Fibroblast of skin of back (primary cell): Measurements from ENCODE around the gene RGS1.

ENCODE experiments used
- DNase-seq: peaks from one replicate; pipeline ENCODE4 v3.0.0-alpha.2; 2013

Gene RGS1

DNA sequence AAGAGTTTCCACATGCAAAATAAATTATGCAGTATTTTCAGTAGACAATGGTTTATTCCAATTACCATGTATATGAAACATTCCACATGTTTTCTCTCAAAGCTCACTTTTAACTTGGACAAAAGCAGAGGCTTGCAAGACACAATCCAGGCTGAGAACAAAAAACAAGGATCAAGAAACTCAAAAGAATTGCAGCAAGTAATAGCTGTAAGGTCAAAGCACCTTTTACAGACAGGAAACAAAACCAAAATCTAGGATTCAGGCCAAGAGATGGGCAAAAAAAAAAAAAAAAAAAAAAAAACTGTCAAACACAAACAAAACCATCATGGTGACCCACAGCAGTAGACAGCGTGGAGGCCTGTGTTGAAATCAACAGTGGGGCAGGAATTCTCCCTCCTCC is 9.3 kb downstream of the RGS1 start:
- DNase-seq = no peak

DNA sequence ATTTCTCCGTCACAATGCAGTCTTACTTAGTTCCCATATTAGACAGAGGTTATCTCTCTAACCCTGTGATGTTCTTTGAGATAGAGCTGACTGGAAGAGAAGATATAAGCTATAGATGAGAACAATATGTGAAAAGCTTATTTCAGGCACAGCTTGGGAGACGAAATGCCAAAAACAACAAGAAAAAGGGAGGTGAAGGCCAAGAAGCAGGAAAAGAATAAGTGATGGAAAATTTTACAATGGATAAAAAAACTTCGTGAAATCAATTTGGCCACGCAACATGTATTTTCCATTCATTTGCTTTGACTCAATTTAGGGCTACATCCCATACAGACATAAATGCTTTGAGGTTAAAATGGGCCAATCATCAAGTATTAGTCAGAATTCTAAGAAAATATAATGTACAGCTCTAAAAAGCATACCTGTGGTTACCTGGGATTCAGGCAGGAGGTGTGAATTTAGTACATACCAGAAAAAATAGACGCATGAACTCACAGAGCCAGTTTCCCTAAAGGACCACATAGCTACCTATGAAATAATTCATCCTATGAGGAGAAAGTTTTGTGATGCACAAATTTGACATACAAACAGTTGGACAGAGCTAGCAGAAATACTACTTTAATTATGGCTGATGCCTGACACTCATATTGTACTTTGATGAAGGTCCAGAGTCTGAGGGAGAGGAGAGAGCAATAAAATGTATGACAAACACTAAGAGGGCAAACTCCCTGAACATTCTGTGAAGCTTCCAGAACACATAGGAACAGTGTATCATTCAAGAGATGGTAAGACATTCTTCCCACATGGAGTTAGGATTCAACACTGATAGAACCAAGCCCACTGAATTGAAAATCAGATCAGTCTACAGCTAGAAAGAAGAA is 12.1 kb downstream of the RGS1 start:
- no peak for DNase-seq

DNA sequence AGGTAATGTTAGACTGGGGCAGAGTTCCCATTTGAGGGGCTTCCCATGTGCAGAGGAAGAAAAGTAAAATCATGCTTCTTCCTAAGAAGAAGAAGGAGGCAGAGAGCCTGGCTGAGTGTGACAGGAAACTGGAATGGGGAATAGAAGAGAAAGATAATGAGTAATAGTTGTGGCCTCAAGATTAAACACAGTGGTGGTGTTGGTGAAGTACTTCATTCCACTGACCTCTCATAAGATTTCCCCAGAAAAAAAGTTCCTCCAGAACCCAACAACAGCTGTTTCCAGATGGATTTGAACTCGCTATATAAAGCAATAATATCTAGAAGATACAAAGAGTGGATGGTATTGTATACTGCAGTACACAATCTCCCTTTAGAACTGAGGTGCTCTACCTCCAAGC is 13.0 kb downstream of the RGS1 start:
- DNase-seq = peak; percentile 18

DNA sequence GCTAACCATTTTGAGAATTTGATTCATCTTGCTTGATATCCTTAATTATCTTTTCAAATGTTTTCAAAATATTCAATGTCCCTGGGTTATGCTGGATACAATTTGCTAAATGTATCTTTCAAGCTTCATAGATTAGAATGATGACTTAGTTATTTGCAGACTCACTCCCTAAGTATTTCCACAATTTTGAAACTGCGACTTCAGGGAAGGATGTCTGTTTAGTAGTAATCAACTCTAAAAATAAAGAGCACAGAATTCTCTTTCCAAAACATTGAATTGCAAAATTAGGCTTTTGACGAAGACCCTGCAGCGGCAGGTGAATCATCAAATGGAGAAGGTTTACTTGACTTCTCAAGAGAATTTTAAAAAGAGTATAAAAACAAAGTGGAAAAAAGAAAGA is 14.2 kb downstream of the RGS1 start:
- peak; percentile 5 for DNase-seq

DNA sequence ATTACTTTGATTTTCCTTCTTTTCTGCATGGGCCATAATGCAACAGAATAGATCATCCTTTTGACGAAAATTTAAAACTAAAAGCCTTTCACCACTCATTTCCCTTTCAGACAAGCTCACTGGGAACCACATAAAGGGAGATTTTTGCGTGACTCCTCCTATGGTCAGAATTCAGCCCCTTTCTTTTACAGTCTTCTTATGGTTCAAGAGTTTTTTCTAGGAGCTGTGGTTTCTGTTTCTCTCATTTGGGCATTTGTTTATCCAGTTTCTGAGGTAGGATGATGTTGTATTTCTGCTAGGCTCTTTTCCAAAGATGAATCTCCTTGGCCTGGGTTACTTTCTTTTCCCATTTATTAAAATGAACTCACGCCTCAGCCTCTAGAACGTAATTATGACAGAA is 16.9 kb downstream of the RGS1 start:
- DNase-seq = no peak

DNA sequence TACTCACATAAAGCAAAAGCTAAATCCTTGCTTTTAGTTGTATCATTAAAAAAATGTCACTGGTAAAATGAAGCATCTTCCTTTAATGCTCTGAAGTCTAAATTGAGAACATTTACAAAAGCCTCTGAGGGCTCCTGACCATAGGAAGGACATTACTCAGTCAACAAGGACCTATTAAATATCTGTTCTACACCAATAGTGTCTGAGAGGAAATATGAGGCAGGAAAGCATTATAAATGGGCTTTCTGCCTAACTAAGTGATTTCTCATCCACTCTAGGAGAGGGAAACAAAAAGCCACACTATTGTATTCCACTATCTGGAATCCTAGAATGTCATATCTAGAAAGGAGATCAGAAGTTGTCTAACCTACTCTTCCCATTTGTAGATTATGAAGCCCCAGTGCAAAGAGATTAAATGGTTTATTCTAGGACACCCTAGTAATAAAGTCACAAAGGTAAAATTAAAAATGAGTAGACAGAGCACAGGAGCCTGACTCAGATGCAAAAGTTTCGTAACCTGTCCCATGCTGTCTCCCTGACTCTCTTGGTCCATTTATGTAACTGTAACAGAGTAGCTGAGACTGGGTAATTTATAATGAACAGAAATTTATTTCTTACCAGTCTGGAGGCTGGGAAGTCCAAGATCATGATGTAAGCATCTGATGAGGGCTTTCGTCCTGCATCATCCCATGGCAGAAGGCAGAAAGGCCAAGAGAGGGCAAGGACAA is 17.6 kb downstream of the RGS1 start:
- DNase-seq = no peak

DNA sequence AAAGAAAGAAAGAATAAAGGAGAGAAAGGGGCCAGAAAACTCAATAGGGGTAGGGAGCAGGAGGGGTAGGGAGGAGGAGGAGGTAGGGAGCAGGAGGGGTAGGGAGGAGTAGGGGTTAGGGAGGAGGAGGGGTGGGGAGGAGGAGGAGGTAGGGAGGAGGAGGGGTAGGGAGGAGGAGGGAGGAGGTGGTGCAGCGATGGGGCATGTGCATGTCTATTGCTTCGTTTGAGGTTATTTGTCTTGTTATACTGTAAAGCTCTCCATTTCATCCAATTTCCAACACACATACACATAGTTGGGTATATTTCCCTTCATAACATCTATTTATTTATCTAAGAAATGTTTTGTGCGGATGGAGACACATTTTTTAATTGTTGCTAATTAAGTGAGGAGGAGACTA is 19.7 kb downstream of the RGS1 start:
- no peak for DNase-seq

DNA sequence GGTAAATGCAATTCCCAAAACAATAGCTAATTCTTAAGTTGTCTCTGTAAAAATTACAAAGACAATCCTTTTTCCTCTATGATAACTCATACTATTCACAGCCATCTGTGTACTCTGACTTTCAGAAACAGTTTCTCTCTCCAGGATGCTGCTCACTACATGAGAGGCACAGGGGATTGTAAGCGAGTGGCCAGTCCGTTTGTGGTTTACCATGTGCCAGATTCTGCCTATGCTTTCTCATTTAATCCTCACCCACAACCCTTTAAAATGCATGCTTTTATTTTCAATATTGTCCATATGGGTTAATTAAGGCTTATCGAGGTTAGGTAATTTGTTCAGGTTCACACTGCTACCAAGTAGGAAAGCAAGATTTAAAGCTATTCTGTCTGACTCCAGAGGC is 23.0 kb downstream of the RGS1 start:
- DNase-seq = no peak

DNA sequence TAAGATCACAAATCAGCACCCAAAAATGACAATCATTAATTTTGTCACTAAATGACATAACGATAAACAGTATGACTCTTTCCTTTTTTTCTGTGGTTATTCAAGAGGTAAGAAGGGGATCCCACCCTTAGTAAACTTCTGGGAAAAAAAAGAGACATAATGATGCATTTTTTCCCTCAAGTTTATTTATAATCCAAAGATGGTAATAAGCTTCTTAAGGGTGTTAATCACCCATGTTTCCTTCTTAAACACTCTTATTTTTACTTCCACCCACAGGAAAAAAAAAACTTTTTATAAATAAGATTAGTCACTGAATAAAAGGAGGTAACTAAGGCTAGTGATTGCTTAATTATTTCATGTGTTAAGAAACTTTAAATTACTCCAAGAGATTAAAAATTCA is 24.7 kb downstream of the RGS1 start:
- no peak for DNase-seq

DNA sequence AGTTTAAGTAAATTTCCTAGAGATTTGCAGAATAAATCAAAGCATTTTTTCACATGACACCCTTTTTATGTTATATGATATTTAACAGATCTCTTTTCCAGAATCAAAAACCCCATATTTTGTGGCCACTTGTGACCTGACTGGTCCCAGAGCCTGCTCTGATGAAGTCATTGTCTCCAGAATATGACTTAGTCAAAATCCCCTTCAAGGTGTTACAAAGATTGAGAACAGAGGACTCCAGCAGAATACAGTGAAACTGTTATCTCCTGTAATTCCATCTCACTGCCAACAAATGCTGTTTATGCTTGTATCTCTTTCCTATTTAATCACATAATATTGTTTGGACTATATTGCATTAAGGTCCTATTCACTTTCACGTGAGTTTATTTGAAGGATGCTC is 25.6 kb downstream of the RGS1 start:
- DNase-seq = no peak

DNA sequence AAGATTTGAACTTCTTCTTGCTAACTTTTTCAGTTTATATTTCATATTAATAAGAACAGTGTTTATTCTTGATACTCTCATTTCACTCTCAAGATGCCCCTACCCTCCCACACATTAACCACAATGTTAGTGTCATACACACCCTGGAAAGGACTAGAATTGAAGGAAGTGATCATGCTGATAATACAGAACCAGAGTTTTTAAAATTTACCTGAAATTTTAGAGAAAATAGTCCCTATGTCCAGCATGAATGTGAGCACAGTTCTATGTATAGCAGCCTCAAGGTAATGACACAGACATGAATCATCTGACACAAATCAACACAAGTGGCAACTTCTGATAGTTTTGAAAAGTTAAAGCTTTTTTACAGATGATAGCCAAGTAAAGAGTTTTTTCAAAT is 26.0 kb downstream of the RGS1 start:
- DNase-seq = peak; percentile 17

DNA sequence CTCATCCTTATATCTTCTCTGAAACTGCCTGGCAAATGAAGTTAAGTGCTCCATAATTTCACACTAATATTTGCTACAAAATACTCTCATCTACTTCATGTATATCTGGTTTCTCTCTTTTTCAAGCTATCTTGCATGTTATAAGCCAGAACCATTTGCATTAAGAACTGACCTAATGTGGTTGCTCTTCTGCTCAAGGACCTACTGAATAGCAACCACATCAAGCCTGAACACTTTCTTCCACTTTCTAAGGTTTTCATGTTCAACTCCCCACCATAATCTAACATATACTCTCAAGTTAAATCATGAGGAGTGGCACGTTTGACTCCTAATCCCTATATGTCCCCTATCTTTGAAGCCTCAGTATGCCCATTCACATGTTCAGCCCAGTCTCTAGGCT is 27.2 kb downstream of the RGS1 start:
- no peak for DNase-seq

DNA sequence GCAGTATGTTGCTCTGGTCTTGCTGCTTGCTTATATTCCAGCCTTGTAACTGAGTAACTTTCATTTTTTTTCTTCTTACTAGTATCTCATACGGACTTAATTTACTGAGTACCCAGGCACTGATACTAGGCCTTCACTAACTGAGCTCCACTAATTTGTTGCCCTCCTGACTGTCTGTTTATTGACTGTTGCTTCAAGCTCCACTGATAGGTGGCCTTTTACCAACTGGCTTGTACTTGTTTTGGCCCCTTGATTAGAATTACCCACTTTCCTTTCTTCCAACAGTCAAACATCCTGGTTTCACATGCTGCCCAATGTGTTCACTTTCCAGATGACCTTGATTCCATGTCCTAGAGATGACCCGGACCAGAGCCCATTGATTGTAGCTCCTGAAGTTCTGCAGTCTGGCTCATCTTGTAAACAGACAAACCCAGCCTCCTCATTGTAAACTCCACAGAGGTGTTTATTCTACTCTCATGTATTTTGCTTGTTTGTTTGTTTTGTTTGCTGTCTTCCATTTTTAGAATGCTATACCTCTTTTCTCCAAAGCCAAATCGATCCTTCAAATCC is 27.7 kb downstream of the RGS1 start:
- no peak for DNase-seq

DNA sequence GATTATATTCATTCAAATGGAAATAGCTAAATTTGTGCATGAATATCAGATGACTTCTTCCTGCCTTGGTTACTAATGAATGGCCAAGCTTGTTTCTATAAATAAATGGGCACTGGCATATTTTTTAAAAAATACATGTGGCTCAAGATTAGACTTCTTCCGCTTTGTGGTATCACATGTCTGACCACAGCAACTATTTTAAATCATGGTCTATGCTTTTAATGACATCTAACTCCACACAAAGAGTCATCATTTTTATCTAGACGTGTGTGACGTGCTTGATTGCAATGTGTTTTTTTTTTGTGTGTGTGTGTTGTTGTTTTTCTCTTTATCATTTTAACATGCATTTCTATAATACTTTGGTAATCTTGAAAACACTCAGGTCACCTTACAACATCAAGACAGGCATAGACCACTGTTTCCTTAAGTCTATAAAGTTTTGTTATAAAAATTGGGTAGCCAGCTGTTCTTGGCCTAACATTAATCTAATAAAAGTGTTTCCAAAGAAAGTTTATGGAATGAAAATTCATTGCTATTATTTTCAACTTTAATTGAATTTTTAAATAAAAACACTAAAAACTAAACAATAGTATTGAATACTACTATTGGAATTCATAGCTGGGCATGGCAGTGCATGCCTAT is 29.5 kb downstream of the RGS1 start:
- peak; percentile 5 for DNase-seq

DNA sequence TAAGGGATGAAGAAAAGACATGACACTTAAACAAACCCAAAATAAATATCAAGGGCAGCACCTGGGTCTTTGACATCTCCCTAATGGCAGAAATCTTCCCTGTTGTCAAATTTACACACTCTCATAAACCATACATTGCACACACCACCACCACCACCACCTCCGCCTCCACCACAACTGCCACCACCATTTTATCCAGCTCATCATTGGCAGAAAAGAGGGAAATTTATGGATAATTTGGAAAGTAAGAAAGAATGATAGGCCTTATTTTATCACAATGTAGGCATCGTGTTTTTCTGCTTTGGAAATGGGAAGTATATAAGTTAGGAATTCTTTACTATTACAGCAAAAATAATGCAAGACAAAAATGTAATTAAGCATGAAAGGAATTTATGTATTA is 33.1 kb downstream of the RGS1 start:
- DNase-seq = no peak

DNA sequence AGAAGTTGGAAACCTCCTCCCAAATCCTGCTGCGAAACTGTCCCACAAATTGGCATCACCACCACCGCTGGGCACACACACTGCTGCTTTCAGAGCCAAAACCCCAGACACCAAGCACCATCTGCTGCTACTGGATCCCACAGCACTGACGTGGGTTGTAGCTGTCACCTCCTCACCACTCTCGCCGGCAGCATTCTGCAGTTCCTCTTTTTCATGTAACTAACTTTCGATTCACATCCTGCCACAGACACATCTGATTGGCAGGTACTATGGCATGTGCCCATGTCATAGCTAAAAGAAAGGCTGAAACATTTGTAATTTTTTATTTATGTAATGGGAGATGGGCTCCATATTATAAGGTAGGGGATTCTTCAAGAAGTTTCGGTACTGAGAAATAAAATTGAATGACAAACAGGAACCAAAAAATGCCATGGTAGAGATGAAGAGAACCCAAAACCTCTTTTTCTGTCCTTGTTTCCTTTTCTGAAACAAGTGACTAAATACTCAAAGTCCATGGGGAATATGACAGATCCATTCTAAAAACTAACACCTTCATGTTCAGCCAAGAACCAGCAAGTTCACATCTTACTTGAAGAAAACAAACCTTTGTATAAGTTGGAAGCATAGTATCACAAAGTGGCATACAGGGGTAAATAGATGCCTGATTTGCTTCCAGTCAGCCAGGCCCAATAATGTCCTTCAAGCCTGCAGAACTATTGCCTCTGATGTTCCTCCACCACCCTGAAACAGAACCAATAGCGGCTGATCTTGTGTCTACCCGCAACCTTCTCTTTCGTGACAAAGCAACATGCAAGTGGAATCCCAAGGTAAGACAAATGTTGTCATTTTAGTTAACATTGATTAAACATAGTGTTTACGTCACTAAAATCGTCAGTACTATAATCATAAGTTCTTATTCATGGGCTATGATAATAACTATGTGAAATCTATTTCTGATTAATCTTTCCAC is 33.8 kb downstream of the RGS1 start:
- no peak for DNase-seq

DNA sequence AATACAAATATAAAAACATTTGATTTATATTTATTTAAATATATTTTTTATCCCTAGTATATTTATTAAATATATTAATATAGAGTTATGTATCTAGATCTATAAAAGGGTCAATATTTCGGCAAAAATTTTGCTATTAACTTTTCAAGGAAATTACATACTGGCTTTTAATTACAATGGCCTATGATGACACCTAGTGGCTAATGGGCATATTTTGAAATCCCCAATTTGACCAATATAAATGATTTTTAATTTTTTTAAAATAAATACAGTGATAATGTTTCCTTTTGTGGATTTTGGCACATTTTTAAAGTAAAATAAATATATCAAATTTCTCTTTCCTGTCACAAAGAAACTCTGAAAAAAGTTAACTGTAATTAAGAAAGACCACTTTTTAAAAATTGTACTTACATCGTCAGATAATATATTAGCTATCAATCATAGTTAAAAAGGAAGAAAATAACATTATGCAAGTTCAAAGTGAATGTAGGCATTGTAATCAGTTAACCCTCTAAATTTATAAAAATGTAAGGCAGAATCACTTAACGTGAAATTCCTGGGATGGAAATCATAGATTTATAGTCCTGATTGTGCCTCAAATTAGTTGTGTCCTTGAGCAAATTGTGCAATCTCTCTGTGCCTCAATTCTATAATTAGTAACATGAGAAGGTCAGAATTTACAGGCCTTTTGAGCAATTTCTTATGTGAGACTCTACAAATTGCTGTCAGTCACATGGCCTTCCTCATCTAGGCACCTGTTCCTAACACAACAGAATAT is 34.7 kb downstream of the RGS1 start:
- DNase-seq = peak; percentile 16

DNA sequence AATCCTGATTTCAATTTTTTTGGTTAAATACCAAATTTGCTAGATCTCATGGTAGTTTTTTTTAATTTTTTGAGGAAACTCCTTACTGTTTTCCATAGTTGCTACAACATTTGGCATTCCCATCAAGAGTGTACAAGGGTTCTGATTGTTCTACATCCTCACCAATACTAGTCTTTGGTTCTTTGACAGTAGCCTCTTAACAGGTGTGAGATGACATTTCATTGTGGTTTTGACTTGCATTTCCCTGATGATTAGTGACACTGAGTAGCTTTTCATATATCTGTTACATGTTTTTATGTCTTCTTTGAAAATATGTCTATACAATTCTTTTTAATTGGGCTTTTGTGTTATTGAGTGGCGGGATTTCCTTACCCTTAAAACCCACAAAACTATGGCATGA is 39.5 kb downstream of the RGS1 start:
- DNase-seq = no peak

DNA sequence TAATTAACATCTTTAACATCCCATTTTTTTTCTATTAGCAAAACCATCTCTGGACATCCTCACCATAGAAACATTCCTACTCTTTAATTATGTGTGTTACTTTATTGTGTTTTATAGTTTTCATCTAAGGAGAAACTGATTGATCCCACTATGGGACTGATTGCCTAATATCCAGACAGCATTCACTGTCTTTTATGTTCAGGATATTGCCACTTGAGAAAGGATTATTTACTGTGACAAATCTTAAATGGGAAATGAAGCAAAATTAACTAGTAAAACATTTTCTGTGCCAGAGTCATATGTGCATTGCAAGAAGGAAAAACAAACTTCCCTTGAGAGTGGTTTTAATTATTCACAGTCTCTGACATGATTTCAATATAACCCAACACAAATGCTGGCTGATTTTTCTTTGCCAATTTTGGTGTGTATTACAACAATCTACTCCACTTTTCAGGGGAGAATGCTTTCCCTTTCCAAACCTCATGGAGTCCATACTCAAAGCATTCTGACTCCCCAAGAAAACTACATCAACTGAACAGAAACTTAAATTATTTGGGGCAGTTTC is 44.6 kb downstream of the RGS1 start:
- no peak for DNase-seq

DNA sequence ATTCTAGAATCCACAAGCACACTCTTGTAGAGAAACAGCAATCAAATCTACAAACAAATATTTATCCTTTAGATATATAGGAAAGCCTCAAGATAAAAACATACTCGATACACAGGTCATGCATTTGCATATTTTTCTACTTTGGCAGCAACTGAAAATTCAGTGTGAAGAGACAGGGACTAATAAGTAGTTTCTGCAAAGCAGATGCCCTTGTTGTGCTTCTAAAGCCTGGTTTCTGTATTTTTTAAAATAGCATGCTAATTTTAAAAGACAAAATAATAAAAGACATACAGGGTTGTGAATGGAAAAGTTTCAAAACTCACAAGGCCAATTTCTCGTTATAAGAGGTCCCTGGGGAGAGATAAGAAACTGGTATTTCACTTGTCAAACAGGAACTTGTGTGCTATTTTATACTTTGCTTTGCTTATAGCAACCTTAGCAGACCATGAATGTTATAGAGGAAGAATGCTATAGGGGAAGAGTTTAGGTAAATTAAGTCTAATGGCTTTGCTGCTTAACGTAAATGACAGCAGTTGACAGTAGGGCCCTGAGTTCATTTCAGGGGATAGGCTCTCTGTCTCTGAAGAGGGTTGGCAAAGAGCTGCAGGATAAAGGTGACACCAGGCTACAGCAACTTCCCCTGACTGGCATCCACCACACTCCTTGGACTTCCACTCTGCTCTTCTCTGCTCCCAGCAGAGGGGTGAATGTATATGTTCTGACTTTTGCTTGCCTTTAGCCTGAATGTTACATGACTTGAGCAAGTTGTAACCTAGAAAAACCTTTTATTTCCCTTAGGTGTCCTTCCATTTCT is 51.0 kb downstream of the RGS1 start:
- no peak for DNase-seq
